Brain microvascular endothelial cell (primary cell): ENCODE measurements around the gene SLC30A3.

ENCODE experiments used
- DNase-seq: peaks from one replicate; pipeline ENCODE4 v3.0.0-alpha.2; 2020
- H3K27ac ChIP-seq: fragments of 250-450 bp; sonication (Bioruptor Pico); 2 replicates; pipeline ENCODE4 v1.5.1; 2020; ENCODE audit warnings: mild to moderate bottlenecking, moderate library complexity
- H3K27me3 ChIP-seq: fragments of 250-450 bp; sonication (Bioruptor Pico); replicated peaks from 2 replicates; pipeline ENCODE4 v1.5.1; 2020; ENCODE audit warnings: mild to moderate bottlenecking
- H3K36me3 ChIP-seq: fragments of 250-450 bp; sonication (Bioruptor Pico); replicated peaks from 2 replicates; pipeline ENCODE4 v1.5.1; 2020; ENCODE audit warnings: mild to moderate bottlenecking
- H3K4me3 ChIP-seq: 2 replicates; pipeline ENCODE4 v1.5.1; 2011; ENCODE audit warnings: low read depth, mild to moderate bottlenecking, control low read depth, low read length, moderate library complexity
- CTCF ChIP-seq: IDR thresholded peaks from 2 replicates; pipeline ENCODE4 v1.5.1; 2011; ENCODE audit warnings: low read depth, mild to moderate bottlenecking, moderate library complexity, low read length, control low read depth, inconsistent platforms; ENCODE audit errors: missing control alignments
- in situ Hi-C: cut with HindIII; loops from 2 replicates; pipeline ENCODE4 v1.10.0; 2017; ENCODE audit warnings: low sequenced_read_pairs, low pct_ligation_motif_present

The SLC30A3 gene

GRCh38 chr2:27262379-27263286 lies at the start of gene SLC30A3:
Gene SLC30A3 (minus strand): TSS chr2:27263047. CDS start chr2:27262906, 141 bp downstream.
- Histone ChIP-seq H3K27me3 (peaks cover 66% of the 10 kb centered on the region), H3K36me3 (no peaks in the 10 kb centered on the region), H3K4me3 (peak within 1 kb of the TSS; percentile 15), H3K27ac (no peak within 1 kb of the TSS)
- in situ Hi-C loops = no loop called here
- DNase-seq = no peak
- TF ChIP-seq CTCF = no peak

GRCh38 chr2:27312152-27312551 lies 49.3 kb upstream of the SLC30A3 start:
- Histone ChIP-seq H3K36me3 (peaks cover 6% of the 10 kb centered on the region), H3K27me3 (peaks cover 12% of the 10 kb centered on the region), H3K27ac (no peak overlapping the region), H3K4me3 (no peak overlapping the region)
- TF ChIP-seq CTCF = no peak
- no peak for DNase-seq
- in situ Hi-C loops = no loop called here

- H3K27ac ChIP-seq = no peak overlapping the region
- DNase-seq = no peak
- H3K36me3 ChIP-seq = peaks cover 3% of the 10 kb centered on the region
- no peak for TF ChIP-seq CTCF
- H3K4me3 ChIP-seq = no peak overlapping the region
- H3K27me3 ChIP-seq = peaks cover 35% of the 10 kb centered on the region
- in situ Hi-C loops = no loop called here
Measured at GRCh38 chr2:27309651-27310050, 46.8 kb upstream of the SLC30A3 start.

GRCh38 chr2:27308359-27308881 lies 45.6 kb upstream of the SLC30A3 start, which contains the start of gene UCN:
Gene UCN (minus strand): TSS chr2:27308445. CDS start chr2:27307895, 550 bp downstream.
- no peak within 1 kb of the TSS for H3K4me3 ChIP-seq
- DNase-seq = peak; percentile 54

GRCh38 chr2:27307545-27308358 lies 44.9 kb upstream of the SLC30A3 start:
- no peak for TF ChIP-seq CTCF
- in situ Hi-C loops = no loop called here
- no peak for DNase-seq
- peaks cover 37% of the 10 kb centered on the region for H3K27me3 ChIP-seq
- no peak overlapping the region for H3K27ac ChIP-seq
- H3K36me3 ChIP-seq = peaks cover 3% of the 10 kb centered on the region
- H3K4me3 ChIP-seq = no peak overlapping the region

More at GRCh38 chr2:27308359-27308881, 45.6 kb upstream of the SLC30A3 start, which contains the start of gene UCN:
- Histone ChIP-seq H3K27me3 (peaks cover 37% of the 10 kb centered on the region), H3K27ac (no peak within 1 kb of the TSS), H3K36me3 (peaks cover 3% of the 10 kb centered on the region)
- TF ChIP-seq CTCF = no peak
- in situ Hi-C loops = no loop called here
